HEK293T (cell line): ENCODE measurements around the gene TSPAN14.

Experiments
- CTCF ChIA-PET: fragments of 350-600 bp; formaldehyde crosslinking; extraction: SDS; loops from one replicate; lab custom pipeline; 2021; ENCODE audit warnings: antibody characterized with exemption, inconsistent platforms; lab: Yijun Ruan, JAX
- POLR2A ChIA-PET: fragments of 350-600 bp; formaldehyde crosslinking; extraction: SDS; loops from one replicate; lab custom pipeline; 2020; ENCODE audit warnings: antibody characterized with exemption, inconsistent platforms; lab: Yijun Ruan, JAX
- DNase-seq: peaks from one replicate; pipeline ENCODE4 v3.0.0; 2012; ENCODE audit warnings: mixed read lengths; ENCODE audit errors: extremely low spot score
- ARNT ChIP-seq: fragments of 450-650 bp; IDR thresholded peaks from 2 replicates; pipeline ENCODE4 v1.6.1; 2017; ENCODE audit warnings: mild to moderate bottlenecking
- BHLHE40 ChIP-seq: fragments of 450-650 bp; IDR thresholded peaks from 2 replicates; pipeline ENCODE4 v1.6.1; 2016; ENCODE audit warnings: mild to moderate bottlenecking, moderate library complexity, borderline replicate concordance
- CTBP1 ChIP-seq: fragments of 450-650 bp; IDR thresholded peaks from 2 replicates; pipeline ENCODE4 v1.6.1; 2016; ENCODE audit warnings: borderline replicate concordance
- ELF4 ChIP-seq: fragments of 450-650 bp; IDR thresholded peaks from 2 replicates; pipeline ENCODE4 v1.6.1; 2017; ENCODE audit warnings: antibody characterized with exemption
- FOXA1 ChIP-seq: fragments of 450-650 bp; IDR thresholded peaks from 2 replicates; pipeline ENCODE4 v1.6.1; 2016; ENCODE audit warnings: mild to moderate bottlenecking
- FOXK2 ChIP-seq: fragments of 450-650 bp; IDR thresholded peaks from 2 replicates; pipeline ENCODE4 v1.6.1; 2016; ENCODE audit warnings: mild to moderate bottlenecking
- FOXM1 ChIP-seq: fragments of 450-650 bp; IDR thresholded peaks from 2 replicates; pipeline ENCODE4 v1.6.1; 2017; ENCODE audit warnings: mild to moderate bottlenecking, borderline replicate concordance
- HDGF ChIP-seq: fragments of 450-650 bp; IDR thresholded peaks from 2 replicates; pipeline ENCODE4 v1.6.1; 2017; ENCODE audit warnings: antibody characterized with exemption, borderline replicate concordance
- L3MBTL2 ChIP-seq: fragments of 450-650 bp; conservative IDR thresholded peaks from 2 replicates; pipeline ENCODE4 v1.6.1; 2016; ENCODE audit warnings: mild to moderate bottlenecking
- LEF1 ChIP-seq: fragments of 450-650 bp; IDR thresholded peaks from 2 replicates; pipeline ENCODE4 v1.6.1; 2017; ENCODE audit warnings: mild to moderate bottlenecking, borderline replicate concordance
- NFRKB ChIP-seq: fragments of 450-650 bp; IDR thresholded peaks from 2 replicates; pipeline ENCODE4 v1.6.1; 2016; ENCODE audit warnings: mild to moderate bottlenecking, moderate library complexity
- SP1 ChIP-seq: fragments of 450-650 bp; IDR thresholded peaks from 2 replicates; pipeline ENCODE4 v1.6.1; 2017
- SUZ12 ChIP-seq: fragments of 450-650 bp; IDR thresholded peaks from 2 replicates; pipeline ENCODE4 v1.6.1; 2016; ENCODE audit warnings: mild to moderate bottlenecking
- TARDBP ChIP-seq: fragments of 450-650 bp; IDR thresholded peaks from 2 replicates; pipeline ENCODE4 v1.6.1; 2016
- ZNF384 ChIP-seq: fragments of 450-650 bp; IDR thresholded peaks from 2 replicates; pipeline ENCODE4 v1.6.1; 2016
- TF ChIP-seq, protein P1 (sequence below): fragments of 450-650 bp; IDR thresholded peaks from 2 replicates; pipeline ENCODE4 v1.6.1; 2016

TSPAN14 gene

GRCh38 chr10:80497187-80498077 is 43.3 kb downstream of the TSPAN14 start:
- DNase-seq, result no peak
- ChIA-PET CTCF (interaction anchor here (2.3 kb wide), 1 partner anchor 8 kb away, joined by 11 read pairs; no protein-coding TSS in a partner anchor), POLR2A (no interaction called here)
- TF ChIP-seq SP1, result no peak
- no peak for TF ChIP-seq FOXM1
- TF ChIP-seq TARDBP, result no peak
- TF ChIP-seq FOXA1, result no peak
- TF ChIP-seq SUZ12, result no peak
- TF ChIP-seq NFRKB, result no peak
- TF ChIP-seq BHLHE40, result no peak
- TF ChIP-seq CTBP1, result no peak
- no peak for TF ChIP-seq HDGF
- no peak for TF ChIP-seq LEF1
- no peak for TF ChIP-seq ZNF384
- TF ChIP-seq ELF4, result no peak
- TF ChIP-seq L3MBTL2, result no peak
- no peak for TF ChIP-seq FOXK2
- TF ChIP-seq, protein P1, sequence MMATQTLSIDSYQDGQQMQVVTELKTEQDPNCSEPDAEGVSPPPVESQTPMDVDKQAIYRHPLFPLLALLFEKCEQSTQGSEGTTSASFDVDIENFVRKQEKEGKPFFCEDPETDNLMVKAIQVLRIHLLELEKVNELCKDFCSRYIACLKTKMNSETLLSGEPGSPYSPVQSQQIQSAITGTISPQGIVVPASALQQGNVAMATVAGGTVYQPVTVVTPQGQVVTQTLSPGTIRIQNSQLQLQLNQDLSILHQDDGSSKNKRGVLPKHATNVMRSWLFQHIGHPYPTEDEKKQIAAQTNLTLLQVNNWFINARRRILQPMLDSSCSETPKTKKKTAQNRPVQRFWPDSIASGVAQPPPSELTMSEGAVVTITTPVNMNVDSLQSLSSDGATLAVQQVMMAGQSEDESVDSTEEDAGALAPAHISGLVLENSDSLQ, result no peak
- no peak for TF ChIP-seq ARNT

DNA sequence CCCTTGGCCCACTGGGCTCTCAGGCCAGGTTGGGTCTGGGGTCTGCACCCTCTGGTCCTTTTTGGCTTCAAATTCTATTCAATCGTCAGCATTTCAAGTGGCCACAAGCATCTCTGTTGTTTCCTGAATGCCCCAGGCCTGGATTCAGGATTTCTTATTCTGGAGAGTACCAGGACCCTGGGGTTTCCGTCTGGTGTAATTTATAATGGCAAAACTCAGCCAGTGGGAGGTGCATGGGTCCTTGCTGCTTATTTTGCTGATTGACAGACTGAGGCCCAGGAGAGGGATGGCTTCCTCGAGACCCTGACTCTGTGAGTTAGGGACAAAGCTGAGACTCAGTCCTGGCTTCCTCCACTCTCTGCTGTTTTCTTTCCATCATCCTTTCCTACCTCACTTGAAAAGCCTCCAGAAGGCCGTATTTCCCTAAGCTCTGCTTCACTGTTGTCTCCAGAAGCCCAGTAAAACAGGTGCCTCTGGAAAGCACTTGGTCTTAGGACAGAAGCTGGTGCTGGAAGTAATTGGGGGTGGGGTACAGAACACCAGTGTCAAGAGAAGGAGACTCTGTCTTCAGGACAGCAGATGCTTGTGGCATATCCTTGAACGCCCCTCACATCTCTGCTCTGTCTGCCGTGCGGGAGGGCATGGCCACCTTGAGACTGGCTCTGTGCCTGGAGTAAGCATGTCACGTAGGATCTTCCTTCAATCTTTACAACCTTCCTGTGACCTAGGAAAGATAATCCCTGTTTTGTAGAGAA is 44.1 kb downstream of the TSPAN14 start:
- DNase-seq, result no peak
- POLR2A ChIA-PET, result interaction anchor here (0.9 kb wide), 1 partner anchor 38 kb away, joined by 3 read pairs; no protein-coding TSS in a partner anchor

GRCh38 chr10:80498833-80499741 is 45.0 kb downstream of the TSPAN14 start:
- DNase-seq, result no peak
- POLR2A ChIA-PET, result interaction anchor here (0.9 kb wide), 1 partner anchor 38 kb away, joined by 3 read pairs; no protein-coding TSS in a partner anchor
- TF ChIP-seq, protein P1, result no peak
- no peak for TF ChIP-seq LEF1
- TF ChIP-seq SP1, result no peak
- TF ChIP-seq BHLHE40, result no peak
- no peak for TF ChIP-seq HDGF
- no peak for TF ChIP-seq ZNF384
- no peak for TF ChIP-seq L3MBTL2
- TF ChIP-seq ARNT, result no peak
- TF ChIP-seq FOXK2, result no peak
- TF ChIP-seq NFRKB, result no peak
- TF ChIP-seq ELF4, result no peak
- no peak for TF ChIP-seq FOXM1
- no peak for TF ChIP-seq TARDBP
- no peak for TF ChIP-seq FOXA1
- CTCF ChIA-PET, result interaction anchor here (1.0 to 1.2 kb wide), 2 partner anchors 12 to 54 kb away, joined by 3 read pairs; no protein-coding TSS in a partner anchor

More for the DNA sequence above, 44.1 kb downstream of the TSPAN14 start:
- no peak for TF ChIP-seq TARDBP
- no peak for TF ChIP-seq ARNT
- no peak for TF ChIP-seq FOXK2
- TF ChIP-seq NFRKB, result no peak
- no peak for TF ChIP-seq SP1
- TF ChIP-seq CTBP1, result no peak
- no peak for TF ChIP-seq SUZ12
- TF ChIP-seq FOXA1, result no peak
- no peak for TF ChIP-seq LEF1
- TF ChIP-seq FOXM1, result no peak
- no peak for TF ChIP-seq ZNF384
- TF ChIP-seq ELF4, result no peak
- no peak for TF ChIP-seq HDGF
- no peak for TF ChIP-seq L3MBTL2
- TF ChIP-seq, protein P1, result no peak; the same call in 1 of the 2 replicates
- TF ChIP-seq BHLHE40, result no peak
- CTCF ChIA-PET, result no interaction called here

DNA sequence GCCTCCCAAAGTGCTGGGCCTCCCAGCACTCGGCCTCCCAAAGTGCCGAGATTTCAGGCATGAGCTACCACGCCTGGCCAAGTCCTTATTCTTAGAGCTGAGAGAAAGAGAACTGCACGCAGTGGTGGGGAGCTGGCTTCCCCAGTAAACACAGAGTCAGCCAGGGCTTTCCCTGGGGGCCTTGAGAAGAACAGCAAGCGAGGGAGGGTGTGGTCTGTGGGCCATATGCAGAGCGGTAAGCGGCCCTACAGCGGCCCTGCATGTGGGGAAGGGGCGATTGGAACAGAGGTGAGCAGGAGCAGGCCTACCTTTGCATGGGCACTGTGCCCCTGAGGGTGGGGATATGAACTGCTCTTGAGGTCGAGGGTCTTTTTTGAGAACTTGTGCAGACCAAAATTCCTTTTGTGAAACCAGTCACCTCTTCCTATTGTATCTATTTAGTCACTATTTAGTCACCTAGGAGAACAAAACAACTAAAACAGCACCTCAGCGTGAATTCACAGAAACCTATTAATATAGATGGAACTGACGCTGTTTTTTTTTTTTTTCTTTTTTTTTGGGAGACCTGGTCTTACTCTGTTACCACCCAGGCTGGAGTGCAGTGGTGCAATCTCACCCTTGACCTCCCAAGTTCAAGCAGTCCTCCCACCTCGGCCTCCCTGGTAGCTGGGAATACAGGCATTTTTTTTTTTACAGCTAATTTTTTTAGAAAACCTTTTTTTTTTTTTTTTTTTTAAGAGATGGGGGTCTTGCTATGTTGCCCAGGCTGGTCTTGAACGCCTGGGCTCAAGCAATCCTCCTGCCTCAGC is 46.7 kb downstream of the TSPAN14 start:
- ChIA-PET POLR2A (interaction anchor here (1.1 kb wide), 1 partner anchor 93 kb away, joined by 4 read pairs; the partner anchor contains the start of gene PRXL2A), CTCF (interaction anchor here (1.2 kb wide), 1 partner anchor 56 kb away, joined by 3 read pairs; no protein-coding TSS in a partner anchor)
- TF ChIP-seq ARNT, result no peak
- no peak for TF ChIP-seq CTBP1
- no peak for TF ChIP-seq TARDBP
- no peak for TF ChIP-seq SUZ12
- no peak for TF ChIP-seq NFRKB
- TF ChIP-seq, protein P1, result no peak
- DNase-seq, result no peak
